NCI-H524 (cell line): ENCODE results near the gene PLPPR2.
A peak's percentile ranks its signal among the peaks of the same experiment; 100 is the strongest.
"Not testable (repeated sequence)": the region's sequence is repeated elsewhere in the genome, so short reads cannot be mapped to it uniquely, and the experiment has no call there.

Source experiments
- DNase-seq, 2 experiments: peaks; one replicate each; lab custom pipeline; 2025; lab: John Stamatoyannopoulos, UW

PLPPR2 gene

DNA sequence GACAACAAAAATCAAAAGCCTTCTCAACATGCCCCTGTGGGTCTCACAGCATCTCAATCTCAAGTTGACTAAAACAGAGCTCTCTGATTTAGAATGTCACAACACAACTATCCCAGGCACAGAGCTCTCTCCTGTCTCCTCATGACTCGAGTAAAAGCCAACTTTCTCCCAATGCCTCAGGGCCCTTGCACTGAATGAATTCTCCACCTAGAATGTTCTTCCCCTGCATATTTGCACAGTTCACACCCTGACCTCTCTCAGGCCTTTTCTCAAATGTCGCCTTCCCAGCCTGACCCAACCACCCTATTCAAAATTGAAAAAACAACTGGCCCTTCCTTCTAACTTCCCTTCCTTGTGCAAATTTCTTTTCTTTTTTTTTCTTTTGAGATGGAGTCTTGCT, 15.5 kb downstream of the PLPPR2 start:
- no peak for DNase-seq

- DNase-seq: peak; percentile 73 to 86
These were observed 18.1 kb downstream of the PLPPR2 start for GRCh38 chr19:11373166-11373884.

GRCh38 chr19:11373885-11374432, 18.7 kb downstream of the PLPPR2 start:
- DNase-seq: peak in 1 of 2 experiments; percentile 37

- peak; percentile 100 for DNase-seq
These were observed 19.4 kb downstream of the PLPPR2 start, which contains the start of gene SWSAP1 for GRCh38 chr19:11374433-11375142. TSS of gene SWSAP1 (plus strand) at chr19:11374666. CDS start at chr19:11374681, 15 bp downstream.

DNA sequence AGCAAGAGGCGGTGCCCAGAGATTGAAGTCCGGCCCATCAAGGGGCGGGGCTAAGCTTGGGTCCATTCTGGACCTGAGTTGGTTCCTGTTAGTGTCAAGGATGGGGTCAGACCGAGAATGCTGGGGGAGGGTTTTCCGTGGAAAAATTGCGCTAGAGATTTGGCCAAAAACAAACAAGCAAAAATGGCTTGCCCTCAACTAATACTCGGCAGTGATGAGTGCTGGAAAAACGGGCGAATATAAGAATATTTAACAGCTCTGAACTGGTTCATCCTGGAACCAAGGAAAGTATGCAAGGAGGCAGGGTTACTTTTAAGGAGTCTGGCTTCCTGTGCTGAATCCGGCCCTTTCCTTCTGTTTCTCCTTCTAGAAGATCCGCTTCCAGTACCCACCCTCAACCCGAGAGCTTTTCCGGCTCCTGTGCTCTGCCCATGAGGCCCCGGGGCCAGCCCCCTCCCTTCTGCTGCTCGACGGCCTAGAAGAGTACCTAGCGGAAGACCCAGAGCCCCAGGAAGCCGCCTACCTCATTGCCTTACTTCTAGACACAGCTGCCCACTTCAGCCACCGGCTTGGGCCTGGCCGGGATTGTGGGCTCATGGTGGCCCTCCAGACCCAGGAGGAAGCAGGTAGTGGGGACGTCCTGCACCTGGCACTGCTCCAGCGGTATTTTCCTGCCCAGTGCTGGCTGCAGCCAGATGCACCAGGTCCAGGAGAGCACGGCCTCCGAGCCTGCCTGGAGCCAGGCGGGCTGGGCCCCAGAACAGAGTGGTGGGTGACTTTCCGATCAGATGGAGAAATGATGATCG, 20.1 kb downstream of the PLPPR2 start:
- peak in 1 of 2 experiments; percentile 56 for DNase-seq

- DNase-seq: peak in 1 of 2 experiments; percentile 26
These were observed 22.0 kb downstream of the PLPPR2 start for GRCh38 chr19:11377237-11377636.

DNA sequence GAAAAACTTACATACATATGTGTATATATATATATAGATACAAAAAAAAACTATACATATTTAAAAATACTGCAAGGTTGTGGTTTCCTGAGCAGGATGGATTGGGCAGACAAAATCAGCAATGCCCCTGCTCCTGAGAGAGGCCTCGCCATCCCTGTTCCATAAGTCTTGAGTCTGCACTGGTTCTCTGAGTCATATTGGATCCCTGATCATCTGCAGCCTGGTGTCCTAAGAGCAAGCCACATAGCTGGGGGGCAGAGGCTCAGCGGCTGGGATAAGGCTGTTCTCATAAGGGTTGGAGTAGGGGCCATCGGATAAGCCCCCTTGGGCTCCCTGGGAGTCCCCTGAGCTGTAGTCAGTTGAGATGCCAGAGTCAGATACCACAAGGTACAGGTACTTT, 22.5 kb downstream of the PLPPR2 start:
- no peak for DNase-seq

GRCh38 chr19:11378319-11379189, 23.3 kb downstream of the PLPPR2 start:
- peak; percentile 39 to 79 for DNase-seq

- DNase-seq: not testable (repeated sequence)
These were observed 24.1 kb downstream of the PLPPR2 start for GRCh38 chr19:11379269-11379845.

- no peak for DNase-seq
These were observed 24.7 kb downstream of the PLPPR2 start for GRCh38 chr19:11379857-11380350.

DNA sequence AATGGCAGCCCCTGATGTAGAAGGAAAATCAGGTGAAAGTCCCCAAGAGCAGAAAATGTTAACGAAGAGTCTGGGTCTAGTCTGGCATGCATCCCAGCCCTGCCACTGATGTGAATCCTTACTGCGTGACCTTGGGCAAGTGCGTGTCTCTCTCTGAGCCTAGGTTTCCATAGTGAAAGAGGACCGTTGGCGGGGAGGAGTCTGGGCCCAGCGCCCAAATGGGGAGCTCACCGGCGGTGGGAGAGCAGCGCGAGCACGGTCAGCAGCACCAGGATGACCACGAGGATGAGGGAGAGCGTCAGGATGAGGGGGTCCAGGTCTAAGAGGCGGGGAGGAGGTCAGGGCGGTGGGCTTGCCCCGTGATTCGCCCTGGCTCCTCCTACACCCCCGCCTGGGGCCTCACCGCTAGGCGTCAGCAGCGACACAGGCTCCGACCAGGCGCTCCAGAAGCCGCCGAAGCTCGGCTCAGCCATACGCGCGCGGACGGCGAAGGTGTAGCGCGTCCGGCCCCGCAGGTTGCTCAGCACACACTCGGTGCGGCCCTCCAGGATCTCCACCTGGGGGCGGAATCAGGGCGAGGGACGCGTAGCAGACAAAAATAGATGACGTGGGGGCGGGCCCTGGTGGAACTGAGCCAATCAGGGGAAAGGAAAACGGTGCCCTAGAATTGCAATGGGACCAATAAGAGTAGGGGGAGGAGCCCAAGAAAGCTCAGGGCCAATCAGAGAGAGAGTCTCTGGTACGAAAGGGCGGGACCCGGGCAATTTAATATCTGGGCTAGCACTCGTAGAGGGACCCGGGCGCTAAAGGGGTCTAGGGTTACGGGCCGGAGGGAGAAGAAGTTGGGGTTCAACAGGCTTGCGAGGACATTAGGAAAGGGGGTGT, 25.7 kb downstream of the PLPPR2 start:
- DNase-seq: peak; percentile 99 to 100

DNA sequence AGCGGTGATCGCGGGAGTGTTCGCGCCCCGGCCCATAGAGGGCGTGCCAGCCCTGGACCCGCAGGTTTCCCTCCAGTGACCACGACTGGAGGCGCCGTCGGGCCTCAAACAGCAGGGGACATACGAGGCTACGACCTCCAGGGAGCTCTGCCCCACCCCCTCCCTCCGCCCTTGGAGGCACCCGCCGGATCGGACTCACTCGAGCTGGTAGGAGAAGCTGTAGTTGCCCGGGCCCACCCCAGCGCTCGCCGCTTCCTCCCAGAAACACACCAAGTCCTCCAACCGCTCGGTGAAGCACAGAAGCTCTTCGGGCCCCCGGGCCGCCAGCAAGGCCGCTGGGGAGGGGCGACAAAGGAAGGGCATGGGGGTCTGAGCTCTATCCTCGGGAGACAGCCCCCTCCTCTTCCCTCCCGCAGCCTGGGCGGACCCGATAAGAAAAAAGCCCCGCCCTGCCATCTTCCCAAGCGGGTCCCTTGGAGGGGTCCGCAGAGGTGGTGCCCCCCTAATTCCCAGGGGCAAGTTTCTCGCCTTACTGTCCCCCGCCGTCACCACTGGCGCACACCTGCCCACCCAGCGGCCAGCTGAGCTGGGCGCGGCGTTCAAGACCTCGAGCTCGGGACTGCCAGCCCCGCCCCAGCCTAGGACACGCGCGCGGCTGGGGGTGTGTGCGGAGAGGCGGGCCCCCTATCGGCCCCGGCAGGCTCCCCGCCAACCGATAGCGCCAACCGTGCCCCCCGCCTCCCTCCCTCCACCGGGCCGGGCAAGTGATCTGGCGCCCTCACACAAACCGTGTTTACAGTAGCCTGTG, 27.9 kb downstream of the PLPPR2 start:
- DNase-seq: peak in 1 of 2 experiments; percentile 30

DNA sequence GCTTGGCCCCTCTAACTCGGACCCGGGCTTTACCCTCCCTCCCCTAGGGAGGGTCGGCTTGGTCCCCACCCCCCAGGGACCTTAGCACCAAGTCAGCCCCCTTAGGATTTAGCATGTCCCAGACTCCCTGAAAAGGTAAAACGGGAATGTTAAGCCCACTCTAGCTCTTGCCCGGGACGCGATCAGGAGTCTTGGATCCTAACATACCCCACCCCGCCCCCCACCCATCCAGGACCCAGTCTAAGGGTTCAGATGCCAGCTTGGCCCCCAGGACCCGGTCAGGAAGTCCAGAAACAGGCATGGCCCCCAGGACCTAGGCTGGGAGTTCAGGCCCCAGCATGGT, 28.4 kb downstream of the PLPPR2 start:
- DNase-seq: no peak

DNA sequence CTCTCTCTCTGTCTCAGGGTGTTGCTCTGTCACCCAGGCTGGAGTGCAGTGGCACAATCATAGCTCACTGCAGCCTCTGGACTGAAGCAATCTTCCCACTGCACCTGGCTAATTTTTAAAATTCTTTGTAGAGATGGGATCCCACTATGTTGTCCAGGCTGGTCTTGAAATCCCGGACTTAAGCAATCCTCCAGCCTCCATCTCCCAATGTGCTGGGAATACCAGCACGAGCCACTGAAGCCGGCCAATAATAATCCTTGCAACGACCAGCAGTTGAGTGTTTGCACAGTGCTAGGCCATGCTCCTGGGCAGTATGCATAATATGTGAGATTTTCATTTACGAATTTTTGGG, 29.5 kb downstream of the PLPPR2 start:
- no peak for DNase-seq

- DNase-seq: no peak
These were observed 32.2 kb downstream of the PLPPR2 start for GRCh38 chr19:11387162-11388034.

- DNase-seq: no peak
These were observed 35.1 kb downstream of the PLPPR2 start for GRCh38 chr19:11390359-11390758.

- DNase-seq: no peak
These were observed 35.9 kb downstream of the PLPPR2 start for GRCh38 chr19:11390933-11391680.
